Neuron (in vitro differentiated cells): Measurements from ENCODE around the gene LAIR1.
"Not testable (repeated sequence)": the region's sequence is repeated elsewhere in the genome, so short reads cannot be mapped to it uniquely, and the experiment has no call there.

ENCODE experiments used
- H2AFZ ChIP-seq: one replicate; pipeline ENCODE4 v1.6.1; 2013; ENCODE audit warnings: low read depth, mild to moderate bottlenecking, inconsistent platforms, low read length, moderate library complexity
- H3K27me3 ChIP-seq: one replicate; pipeline ENCODE4 v1.6.1; 2013; ENCODE audit warnings: low read length; ENCODE audit not compliant: insufficient read depth
- H3K36me3 ChIP-seq: one replicate; pipeline ENCODE4 v1.6.1; 2013; ENCODE audit warnings: low read length; ENCODE audit not compliant: insufficient read depth
- H3K4me1 ChIP-seq: one replicate; pipeline ENCODE4 v1.6.1; 2013; ENCODE audit warnings: low read length; ENCODE audit not compliant: insufficient read depth
- H3K4me3 ChIP-seq: 2 replicates; pipeline ENCODE4 v1.5.1; 2013; ENCODE audit warnings: mild to moderate bottlenecking, low read length, moderate library complexity
- H3K9me3 ChIP-seq: one replicate; pipeline ENCODE4 v1.6.1; 2013; ENCODE audit warnings: low read length

LAIR1 gene

DNA sequence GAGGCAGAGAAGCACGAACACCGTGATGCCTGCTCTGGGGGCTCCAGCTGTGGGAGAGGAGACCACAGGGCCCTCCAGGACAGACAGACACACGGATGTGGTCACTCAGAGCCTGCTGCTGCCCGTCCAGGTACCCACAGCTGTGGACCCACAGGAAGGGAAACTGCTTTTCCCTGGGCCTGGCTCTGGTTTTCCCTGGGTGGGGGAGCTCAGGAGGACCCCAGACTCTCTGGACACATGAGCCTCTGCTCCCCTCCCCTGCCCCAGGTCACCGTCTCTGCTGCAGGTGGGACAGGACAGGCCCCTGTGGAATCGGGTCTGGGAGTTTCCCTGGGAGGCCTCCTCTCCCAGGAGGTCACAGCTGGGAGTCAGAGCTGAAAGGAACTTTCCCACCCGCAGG, 33.1 kb downstream of the LAIR1 start:
- no peaks in the 10 kb centered on the region for H3K36me3 ChIP-seq
- no peak overlapping the region for H2AFZ ChIP-seq
- no peaks in the 10 kb centered on the region for H3K27me3 ChIP-seq
- H3K9me3 ChIP-seq: no peaks in the 10 kb centered on the region
- no peak overlapping the region for H3K4me3 ChIP-seq
- no peaks in the 10 kb centered on the region for H3K4me1 ChIP-seq

DNA sequence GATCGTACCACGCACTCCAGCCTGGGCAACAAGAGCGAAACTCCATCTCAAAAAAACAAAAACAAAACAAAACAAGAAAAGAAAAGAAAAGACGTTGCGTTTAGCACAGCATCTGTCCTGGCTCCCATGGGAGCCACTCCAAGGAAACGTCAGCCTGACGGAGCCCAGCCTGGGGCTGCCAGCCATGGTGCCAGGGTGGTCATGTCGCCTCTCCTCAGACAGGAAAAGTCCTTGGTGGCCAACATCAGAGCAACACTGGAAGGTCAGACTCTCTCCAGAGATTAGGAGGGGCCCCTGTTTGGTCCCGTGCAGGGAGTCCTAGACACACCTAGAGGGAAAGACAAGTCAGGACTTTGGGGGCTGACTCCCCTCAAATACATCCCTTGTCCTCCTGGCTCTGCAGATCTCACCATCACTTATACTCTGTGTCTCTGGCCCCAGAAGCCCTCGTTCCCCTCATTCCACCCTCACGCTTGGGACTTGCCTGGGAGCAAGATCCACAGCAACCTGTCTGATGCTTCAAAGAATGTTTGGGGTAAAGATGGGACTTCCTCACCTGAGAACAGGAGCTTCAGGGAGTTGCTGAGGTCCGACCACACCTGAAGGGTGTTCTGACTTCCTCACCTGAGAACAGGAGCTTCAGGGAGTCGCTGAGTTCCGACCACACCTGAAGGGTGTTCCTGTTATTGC, 35.1 kb downstream of the LAIR1 start:
- Histone ChIP-seq H3K27me3 (no peaks in the 10 kb centered on the region), H2AFZ (no peak overlapping the region), H3K4me1 (no peaks in the 10 kb centered on the region), H3K4me3 (no peak overlapping the region), H3K9me3 (no peaks in the 10 kb centered on the region), H3K36me3 (no peaks in the 10 kb centered on the region)

DNA sequence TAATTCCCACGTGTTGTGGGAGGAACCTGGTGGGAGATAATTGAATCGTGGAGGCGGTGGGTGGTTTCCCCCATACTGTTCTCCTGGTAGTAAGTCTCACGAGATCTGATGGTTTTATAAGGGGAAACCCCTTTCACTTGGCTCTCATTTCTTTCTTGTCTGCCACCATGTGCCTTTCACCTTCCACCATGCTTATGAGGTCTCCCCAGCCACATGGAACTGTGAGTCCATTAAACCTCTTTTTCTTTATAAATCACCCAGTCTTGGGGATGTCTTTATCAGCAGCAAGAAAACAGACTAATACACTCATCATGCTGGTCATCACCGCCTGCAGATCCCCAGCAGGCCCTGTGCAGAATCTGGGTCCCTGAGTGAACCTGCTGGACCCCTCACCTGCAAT, 36.0 kb downstream of the LAIR1 start:
- not testable (repeated sequence) for H3K4me1 ChIP-seq, H3K4me3 ChIP-seq, H3K9me3 ChIP-seq, H3K27me3 ChIP-seq, H2AFZ ChIP-seq, H3K36me3 ChIP-seq

DNA sequence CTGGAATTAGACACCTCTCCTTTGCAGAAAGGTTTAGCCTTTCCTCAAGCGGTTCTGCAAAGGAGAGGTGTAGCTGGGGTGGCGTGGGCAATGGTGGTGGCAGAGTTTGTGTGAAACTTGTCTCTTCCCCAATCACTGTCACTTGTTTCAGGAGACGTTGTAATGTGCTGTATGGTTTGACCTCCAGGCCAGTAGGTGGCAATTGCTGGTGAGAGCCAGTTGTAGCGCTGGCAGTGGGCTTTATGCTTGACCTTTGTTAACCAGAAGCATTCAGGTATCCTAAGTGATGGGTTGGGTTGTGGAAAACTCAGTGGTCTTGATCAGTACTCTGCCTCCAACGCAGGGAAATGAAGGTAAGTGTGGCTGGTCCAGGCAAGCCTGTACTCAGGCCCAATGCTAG, 39.1 kb downstream of the LAIR1 start:
- no peaks in the 10 kb centered on the region for H3K36me3 ChIP-seq
- no peaks in the 10 kb centered on the region for H3K27me3 ChIP-seq
- H2AFZ ChIP-seq: no peak overlapping the region
- no peak overlapping the region for H3K4me3 ChIP-seq
- no peaks in the 10 kb centered on the region for H3K4me1 ChIP-seq
- H3K9me3 ChIP-seq: no peaks in the 10 kb centered on the region

DNA sequence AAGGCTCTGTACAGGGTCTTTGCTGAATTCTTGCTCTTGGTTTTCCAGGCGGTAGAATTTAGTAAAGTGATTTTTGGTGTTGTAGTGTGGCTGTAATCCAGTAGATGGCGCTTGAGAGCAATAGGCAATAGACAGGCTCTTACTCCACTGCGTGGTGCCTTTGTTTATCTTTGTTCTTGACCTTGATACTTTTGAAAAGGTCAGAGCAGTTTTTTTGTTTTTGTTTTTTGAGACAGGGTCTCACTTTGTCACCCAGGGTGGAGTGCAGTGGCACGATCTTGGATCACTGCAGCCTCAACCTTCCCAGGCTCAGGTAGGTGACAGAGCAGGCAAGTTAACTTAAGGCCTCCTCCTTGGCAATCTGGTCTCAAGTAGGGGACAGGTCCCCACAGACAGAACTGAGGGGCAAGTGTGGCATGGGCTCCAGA, 39.5 kb downstream of the LAIR1 start:
- H3K9me3 ChIP-seq: no peaks in the 10 kb centered on the region
- H3K27me3 ChIP-seq: no peaks in the 10 kb centered on the region
- no peaks in the 10 kb centered on the region for H3K4me1 ChIP-seq
- no peak overlapping the region for H2AFZ ChIP-seq
- no peak overlapping the region for H3K4me3 ChIP-seq
- H3K36me3 ChIP-seq: no peaks in the 10 kb centered on the region

DNA sequence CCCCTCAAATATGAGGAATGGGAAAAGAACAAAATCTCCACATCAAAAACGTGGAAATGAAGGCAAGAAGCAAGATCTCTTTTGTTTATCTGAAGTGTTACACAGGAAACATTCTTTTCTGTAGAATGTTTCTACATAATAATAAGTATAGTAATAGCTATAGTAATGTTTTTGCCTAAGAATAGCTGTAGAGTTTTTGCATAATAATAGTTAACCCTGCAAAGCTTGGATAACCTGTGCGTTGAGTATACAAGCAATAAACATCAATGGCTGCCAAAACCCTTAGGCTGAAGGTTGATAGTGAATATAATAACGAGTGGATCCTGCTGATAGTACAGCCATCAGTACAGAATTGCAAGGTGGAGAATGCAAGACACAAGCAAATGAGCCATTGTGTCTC, 40.7 kb downstream of the LAIR1 start:
- H3K9me3 ChIP-seq: no peaks in the 10 kb centered on the region
- no peaks in the 10 kb centered on the region for H3K27me3 ChIP-seq
- H3K4me3 ChIP-seq: no peak overlapping the region
- H3K4me1 ChIP-seq: no peaks in the 10 kb centered on the region
- H3K36me3 ChIP-seq: no peaks in the 10 kb centered on the region
- H2AFZ ChIP-seq: no peak overlapping the region

DNA sequence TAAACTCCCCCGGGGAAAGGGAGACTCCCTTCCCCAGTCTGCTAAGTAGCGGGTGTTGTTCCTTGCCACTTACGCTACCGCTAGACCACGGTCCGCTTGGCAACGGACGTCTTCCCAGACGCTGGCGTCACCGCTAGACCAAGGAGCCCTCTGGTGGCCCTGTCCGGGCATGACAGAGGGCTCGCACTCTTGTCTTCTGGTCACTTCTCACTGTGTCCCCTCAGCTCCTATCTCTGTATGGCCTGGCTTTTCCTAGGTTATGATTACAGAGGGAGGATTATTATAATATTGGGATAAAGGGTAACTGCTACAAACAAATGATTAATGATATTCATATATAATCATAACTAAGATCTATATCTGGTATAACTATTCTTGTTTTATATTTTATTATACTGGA, 41.8 kb downstream of the LAIR1 start:
- H3K4me1 ChIP-seq, H3K27me3 ChIP-seq, H3K4me3 ChIP-seq: not testable (repeated sequence)

DNA sequence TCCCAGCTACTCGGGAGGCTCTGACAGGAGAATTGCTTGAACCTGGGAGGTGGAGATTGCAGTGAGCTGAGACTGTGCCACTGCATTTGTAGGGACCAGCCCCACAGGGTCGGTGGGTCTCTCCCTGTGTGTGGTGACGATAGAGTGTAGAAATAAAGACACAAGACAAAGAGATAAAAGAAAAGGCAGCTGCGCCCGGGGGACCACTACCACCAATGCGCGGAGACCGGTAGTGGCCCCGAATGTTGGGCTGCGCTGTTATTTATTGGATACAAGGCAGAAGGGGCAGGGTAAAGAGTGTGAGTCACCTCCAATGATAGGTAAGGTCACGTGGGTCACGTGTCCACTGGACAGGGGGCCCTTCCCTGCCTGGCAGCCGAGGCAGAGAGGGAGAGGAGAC, 42.4 kb downstream of the LAIR1 start:
- not testable (repeated sequence) for H3K36me3 ChIP-seq, H3K27me3 ChIP-seq, H2AFZ ChIP-seq, H3K9me3 ChIP-seq, H3K4me1 ChIP-seq, H3K4me3 ChIP-seq

More for the DNA sequence above, 41.8 kb downstream of the LAIR1 start:
- not testable (repeated sequence) for H3K36me3 ChIP-seq, H3K9me3 ChIP-seq, H2AFZ ChIP-seq

DNA sequence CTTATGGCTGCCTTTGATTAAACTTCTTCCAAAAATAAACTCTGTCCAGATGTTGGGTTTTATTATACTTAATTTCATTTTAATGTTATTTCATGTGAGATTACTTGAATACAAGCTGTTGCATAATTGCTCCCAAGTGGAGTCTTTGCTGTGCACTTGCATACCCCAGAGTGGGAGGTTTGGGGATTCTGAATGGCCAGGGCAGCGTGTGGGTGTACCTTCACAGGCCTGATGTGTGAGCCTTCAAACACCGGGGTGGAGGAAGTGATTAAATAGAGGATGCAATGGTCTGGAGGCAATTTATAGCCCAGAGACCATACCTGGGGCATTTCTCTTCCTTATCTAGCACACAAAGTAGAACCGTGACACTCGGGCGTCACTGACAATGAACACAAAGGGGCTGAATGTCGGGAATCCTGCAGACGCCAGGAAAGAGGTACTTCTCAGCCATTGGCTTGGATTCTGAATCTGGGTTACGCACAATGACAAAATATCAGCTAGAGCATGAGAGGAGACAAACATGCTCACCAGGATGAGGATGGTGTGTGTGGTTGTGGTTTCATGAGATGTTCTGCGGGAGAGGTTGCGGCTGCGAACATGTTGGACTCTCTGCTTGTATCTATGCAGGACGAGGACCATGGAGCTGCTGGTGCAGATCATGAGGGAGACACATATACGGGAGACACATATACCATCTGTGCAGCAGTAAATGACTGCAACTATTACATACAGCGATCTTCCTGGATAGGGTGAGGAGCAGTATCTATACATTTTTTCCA, 44.6 kb downstream of the LAIR1 start:
- Histone ChIP-seq H3K9me3 (no peaks in the 10 kb centered on the region), H3K4me3 (no peak overlapping the region), H3K36me3 (no peaks in the 10 kb centered on the region), H2AFZ (no peak overlapping the region), H3K4me1 (no peaks in the 10 kb centered on the region), H3K27me3 (no peaks in the 10 kb centered on the region)

DNA sequence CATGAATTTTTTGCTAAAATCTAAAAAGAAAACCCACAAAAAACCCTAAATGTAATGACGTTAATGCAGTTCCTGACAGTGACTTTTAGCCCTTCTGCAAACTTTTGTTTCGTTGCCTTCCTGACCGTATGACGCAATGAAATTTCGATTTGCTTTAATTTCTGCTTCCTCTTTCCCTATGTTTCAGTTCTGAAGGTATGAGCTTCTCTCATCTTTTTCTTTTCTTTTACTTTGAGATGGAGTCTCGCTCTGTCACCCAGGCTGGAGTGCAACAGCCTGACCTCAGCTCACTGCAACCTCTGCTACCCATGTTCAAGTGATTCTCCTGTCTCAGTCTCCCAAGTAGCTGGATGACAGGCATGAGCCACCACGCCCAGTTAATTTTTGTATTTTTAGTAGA, 45.7 kb downstream of the LAIR1 start:
- Histone ChIP-seq H3K4me1 (no peaks in the 10 kb centered on the region), H3K36me3 (no peaks in the 10 kb centered on the region), H3K9me3 (no peaks in the 10 kb centered on the region), H3K27me3 (no peaks in the 10 kb centered on the region), H2AFZ (no peak overlapping the region), H3K4me3 (no peak overlapping the region)

DNA sequence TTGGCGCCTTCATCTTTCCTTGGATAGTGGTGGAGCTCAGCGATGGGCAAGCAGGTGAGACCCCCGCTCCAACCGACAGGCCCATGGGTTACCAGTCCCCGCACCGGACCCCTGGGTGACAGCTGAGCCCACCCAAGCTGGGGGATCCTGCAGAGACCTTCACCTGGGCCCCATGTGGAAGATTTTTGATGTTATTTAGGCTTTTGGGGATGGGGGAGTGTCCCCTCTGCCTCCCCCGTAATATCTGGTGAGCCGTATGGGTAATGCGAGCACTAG, 46.8 kb downstream of the LAIR1 start:
- Histone ChIP-seq H3K9me3 (no peaks in the 10 kb centered on the region), H3K27me3 (no peaks in the 10 kb centered on the region), H3K36me3 (no peaks in the 10 kb centered on the region), H2AFZ (no peak overlapping the region), H3K4me1 (no peaks in the 10 kb centered on the region), H3K4me3 (no peak overlapping the region)

DNA sequence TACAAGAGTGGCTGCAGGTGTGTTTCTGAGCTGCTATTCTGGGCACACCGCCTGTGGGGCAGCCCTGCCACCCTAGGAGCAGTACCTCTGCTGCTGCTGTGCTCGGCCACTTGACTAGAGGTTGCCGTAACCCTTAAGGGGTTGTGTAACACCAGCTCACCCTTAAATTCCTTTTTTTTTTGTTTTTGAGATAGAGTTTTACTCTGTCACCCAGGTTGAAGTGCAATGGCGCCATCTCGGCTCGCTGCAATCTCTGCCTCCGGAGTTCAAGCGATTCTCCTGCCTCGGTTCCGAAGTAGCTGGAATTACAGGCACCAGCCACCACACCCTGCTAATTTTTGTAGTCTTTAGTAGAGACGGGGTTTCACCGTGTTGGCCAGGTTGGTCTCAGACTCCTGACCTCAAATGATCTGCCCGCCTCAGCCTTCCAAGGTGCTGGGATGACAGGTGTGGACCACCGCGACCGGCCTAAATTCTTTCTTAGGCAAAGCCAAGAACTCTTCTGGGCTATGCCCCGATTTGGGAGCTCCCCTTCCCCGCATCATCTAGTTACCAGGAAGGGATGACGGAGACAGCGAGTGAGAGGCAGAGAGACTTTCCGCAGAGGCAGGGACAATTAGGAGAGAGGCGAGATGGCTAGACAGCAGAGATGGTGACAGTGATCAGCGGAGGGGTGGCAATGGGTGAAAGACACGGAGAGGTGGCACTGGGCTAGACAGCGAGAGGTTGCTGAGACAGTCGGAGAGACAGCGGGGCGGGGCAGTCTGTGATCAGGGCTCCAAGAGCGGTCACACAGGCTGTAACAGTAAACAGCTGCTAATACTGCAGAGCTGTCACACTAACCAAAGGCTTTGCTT, 47.4 kb downstream of the LAIR1 start:
- Histone ChIP-seq H3K9me3 (no peaks in the 10 kb centered on the region), H3K27me3 (no peaks in the 10 kb centered on the region), H3K4me3 (no peak overlapping the region), H2AFZ (no peak overlapping the region), H3K36me3 (no peaks in the 10 kb centered on the region), H3K4me1 (no peaks in the 10 kb centered on the region)

DNA sequence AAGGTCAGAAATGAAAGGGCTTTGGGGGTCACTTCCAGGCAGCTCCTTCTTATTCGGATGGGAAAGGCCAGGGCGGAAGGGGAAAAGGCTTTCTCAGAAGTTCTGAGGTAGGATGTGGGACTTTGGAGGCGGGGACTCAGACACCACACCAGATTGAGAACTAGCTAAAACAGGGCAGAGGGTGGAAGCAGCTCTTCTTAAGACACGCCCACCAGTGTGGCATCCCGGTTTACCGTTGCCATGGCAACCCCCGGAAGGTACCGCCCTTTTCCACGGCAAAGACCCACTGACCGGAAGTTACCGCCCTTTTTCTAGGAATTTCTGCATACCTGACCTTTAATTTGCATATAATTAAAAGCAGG, 48.0 kb downstream of the LAIR1 start:
- H2AFZ ChIP-seq: no peak overlapping the region
- no peaks in the 10 kb centered on the region for H3K36me3 ChIP-seq
- H3K4me3 ChIP-seq: no peak overlapping the region
- H3K27me3 ChIP-seq: no peaks in the 10 kb centered on the region
- no peaks in the 10 kb centered on the region for H3K9me3 ChIP-seq
- no peaks in the 10 kb centered on the region for H3K4me1 ChIP-seq
